K562 (cell line): Measurements from ENCODE around the gene ATRX. TPM values are rescaled to one million over a fixed set of nuclear protein-coding genes. Genes with fewer than 3 reads are reported as not detected.
A peak's percentile ranks its signal among the peaks of the same experiment; 100 is the strongest.

Experiments
- ATAC-seq: fragments of 200-7000 bp; cut with Tn5 transposase; 3 replicates; pipeline ENCODE4 v1.9.1; 2020; ENCODE audit warnings: moderate library complexity
- BruUV-seq: library from RNA; stranded (reverse); fragments of 400-500 nt; replicated peaks from 2 replicates; lab custom pipeline; 2021; lab: Mats Ljungman, UMichigan
- CTCF ChIA-PET: fragments of 300-600 bp; formaldehyde crosslinking; extraction: SDS; loops from one replicate; lab custom pipeline; 2021; ENCODE audit warnings: low intra/inter-chr PET ratio; lab: Yijun Ruan, JAX
- POLR2A ChIA-PET: fragments of 300-600, 350-650 bp; sonication (Branson Sonifier 250); formaldehyde crosslinking; extraction: SDS; loops from one replicate; lab custom pipeline; 2021; ENCODE audit warnings: antibody characterized with exemption, inconsistent platforms; lab: Yijun Ruan, JAX
- DNase-seq, 4 experiments: peaks; one replicate each; pipeline versions ENCODE4 v3.0.0 to v3.0.0-alpha.2; 2011 to 2018; ENCODE audit warnings: low spot score in 3 of 4, mixed read lengths in 3 of 4; ENCODE audit errors: extremely low read depth in 1 of 4
- FAIRE-seq: peaks from 2 replicates; lab custom pipeline; 2011; peaks lifted over from hg19 to GRCh38; lab: Jason Lieb, UNC
- H2AFZ ChIP-seq: 2 replicates; pipeline ENCODE4 v1.6.0; 2011; ENCODE audit warnings: low read depth, low read length, control low read depth, inconsistent platforms
- H3K27ac ChIP-seq: fragments of 200-600 bp; 3 replicates; pipeline ENCODE4 v1.8.0; 2011; ENCODE audit warnings: low read depth, mild to moderate bottlenecking, control low read depth, inconsistent platforms, low read length, moderate library complexity, mixed read lengths; ENCODE audit errors: extremely low read depth
- H3K27me3 ChIP-seq, 2 experiments: fragments of 300-600 bp in 1 of 2; 2 replicates in 1 of 2; 3 replicates in 1 of 2; pipeline versions ENCODE4 v1.6.0 to v1.8.0; 2011; ENCODE audit warnings: inconsistent platforms in 2 of 2, low read length in 2 of 2, mild to moderate bottlenecking in 1 of 2, mixed read lengths in 1 of 2, moderate library complexity in 1 of 2; ENCODE audit not compliant: control insufficient read depth in 2 of 2, insufficient read depth in 2 of 2
- H3K36me3 ChIP-seq: fragments of 300-600 bp; 3 replicates; pipeline ENCODE4 v1.8.0; 2011; ENCODE audit warnings: mild to moderate bottlenecking, low read length, inconsistent platforms; ENCODE audit not compliant: control insufficient read depth, insufficient read depth
- H3K4me1 ChIP-seq, 2 experiments: fragments of 200-600 bp in 1 of 2; replicated peaks in 1 of 2; 2 replicates in 1 of 2; 3 replicates in 1 of 2; pipeline versions ENCODE4 v1.5.1 to v1.8.0; 2011; ENCODE audit warnings: inconsistent platforms in 2 of 2, low read length in 2 of 2, mild to moderate bottlenecking in 1 of 2, mixed read lengths in 1 of 2, moderate library complexity in 1 of 2; ENCODE audit not compliant: control insufficient read depth in 2 of 2, insufficient read depth in 2 of 2
- H3K4me2 ChIP-seq: 2 replicates; pipeline ENCODE4 v1.6.1; 2011; ENCODE audit warnings: low read length, control low read depth, inconsistent platforms, mixed read lengths; ENCODE audit not compliant: insufficient read depth
- H3K4me3 ChIP-seq: fragments of 200-600 bp; sonication (generic), shearing (Covaris generic); 2 replicates; pipeline ENCODE4 v1.5.1; 2016; ENCODE audit warnings: control low read depth, inconsistent platforms
- H3K79me2 ChIP-seq: fragments of 200-600 bp; 3 replicates; pipeline ENCODE4 v1.8.0; 2011; ENCODE audit warnings: low read length, inconsistent platforms; ENCODE audit not compliant: control insufficient read depth, insufficient read depth
- H3K9ac ChIP-seq, 2 experiments: 2 replicates each; pipeline versions ENCODE4 v1.6.0 to v1.6.1; 2011; ENCODE audit warnings: low read depth in 2 of 2, low read length in 2 of 2, control low read depth in 1 of 2, inconsistent platforms in 1 of 2, mild to moderate bottlenecking in 1 of 2, mixed read lengths in 1 of 2; ENCODE audit not compliant: insufficient read depth in 1 of 2
- H3K9me1 ChIP-seq: one replicate; pipeline ENCODE4 v1.6.0; 2011; ENCODE audit warnings: inconsistent platforms, mild to moderate bottlenecking, low read length, moderate library complexity; ENCODE audit not compliant: control insufficient read depth, insufficient read depth
- H3K9me3 ChIP-seq: replicated peaks from 2 replicates; pipeline ENCODE4 v1.5.1; 2011; ENCODE audit warnings: low read depth, low read length, inconsistent platforms; ENCODE audit not compliant: control insufficient read depth, insufficient read depth
- H4K20me1 ChIP-seq: replicated peaks from 2 replicates; pipeline ENCODE4 v1.6.1; 2011; ENCODE audit warnings: low read length, inconsistent platforms, mixed read lengths; ENCODE audit not compliant: control insufficient read depth, insufficient read depth
- CEBPB ChIP-seq: fragments of 450-650 bp; IDR thresholded peaks from 2 replicates; pipeline ENCODE4 v1.6.1; 2016; ENCODE audit warnings: missing genetic modification characterization, missing compliant biosample characterization
- CEBPG ChIP-seq, 3 experiments: fragments of 200-800 bp in 1 of 3; sonication (Bioruptor generic) in 1 of 3; sonication (generic) in 1 of 3; formaldehyde crosslinking in 1 of 3; IDR thresholded peaks in 2 of 3; conservative IDR thresholded peaks in 1 of 3; 2 replicates each; pipeline versions ENCODE4 v1.6.1 to v1.8.0; 2016 to 2022; ENCODE audit warnings: missing compliant biosample characterization in 2 of 3, missing genetic modification characterization in 2 of 3, mild to moderate bottlenecking in 1 of 3, missing genetic modification reagents in 1 of 3
- HBP1 ChIP-seq: fragments of 450-650 bp; formaldehyde crosslinking; IDR thresholded peaks from 2 replicates; pipeline ENCODE4 v1.4.0; 2022; ENCODE audit warnings: missing genetic modification characterization
- PTBP1 ChIP-seq: fragments of 200-400 bp; formaldehyde crosslinking; IDR thresholded peaks from 2 replicates; pipeline ENCODE4 v1.6.1; 2017; ENCODE audit warnings: low read depth, low read length
- ZNF277 ChIP-seq: fragments of 250-450 bp; sonication (Bioruptor Pico); IDR thresholded peaks from 2 replicates; pipeline ENCODE4 v1.8.0; 2022; ENCODE audit warnings: inconsistent platforms, mild to moderate bottlenecking, moderate library complexity, borderline replicate concordance
- ZNF699 ChIP-seq: fragments of 250-450 bp; sonication (Bioruptor Pico); IDR thresholded peaks from 2 replicates; pipeline ENCODE4 v1.8.0; 2021; ENCODE audit warnings: mild to moderate bottlenecking, moderate library complexity; ENCODE audit not compliant: insufficient replicate concordance
- WGBS: fragments of 100-300 bp; shearing (Covaris generic); methylation state at CpG from one replicate; pipeline ENCODE4 v1.1.6; 2016; ENCODE audit warnings: low coverage, mixed read lengths; ENCODE audit not compliant: insufficient coverage; ENCODE audit errors: missing lambda C conversion rate; 5-methylcytosine and 5-hydroxymethylcytosine counted together
- in situ Hi-C: fragments of 300-500 bp; cut with MboI; formaldehyde crosslinking; loops from 4 replicates; pipeline ENCODE4 v1.15.0; 2018; ENCODE audit warnings: inconsistent platforms, mixed read lengths
- intact Hi-C: fragments of 100-400 bp; cut with micrococcal nuclease; formaldehyde crosslinking; loops from 2 replicates; pipeline ENCODE4 v1.14.2; 2022
- polyA plus RNA-seq, 8 experiments: library from polyadenylated mRNA; depleted of rRNA in 4 of 8; stranded (reverse) in 5 of 8; unstranded in 3 of 8; fragments of >200 nt; fragmentation: Nextera tagmentation in 2 of 8; fragmentation: Illumina TruSeq in 1 of 8; extraction: Ambion mirVana in 2 of 8; extraction: Trizol in 1 of 8; gene quantifications; 2 replicates each; pipeline versions ENCODE4 v1.2.1 to v1.2.3, GENCODE V29; 2011 to 2014; ENCODE audit warnings: inconsistent platforms in 1 of 8, missing spikeins in 1 of 8
- total RNA-seq, 7 experiments: library from RNA; depleted of rRNA in 6 of 7; stranded (reverse); fragments of >200 nt in 6 of 7; fragmentation: Illumina TruSeq in 2 of 7; extraction: Trizol in 2 of 7; gene quantifications; 2 replicates each; pipeline versions ENCODE4 v1.2.1 to v1.2.3, GENCODE V29; 2011 to 2021; ENCODE audit warnings: low replicate concordance in 1 of 7

Gene ATRX
- total and polyA plus RNA-seq, 9 of the 15 experiments (the other 6 are each of a cell fraction or from before 2014, with no cell fraction given): 7.7 to 23.1 (median 20.2) TPM

GRCh38 chrX:77795124-77795523 lies 9.1 kb upstream of the ATRX start:
- no peak for TF ChIP-seq ZNF277 (CRISPR knock-in tag)
- peak; percentile 55 for TF ChIP-seq CEBPB (tag)
- TF ChIP-seq CEBPG (CRISPR knock-in tag; IDR thresholded peaks at IDR 0.05): no peak
- TF ChIP-seq CEBPG (tag; conservative IDR thresholded peaks at IDR 0.05 in 1 of 2, IDR thresholded peaks at IDR 0.05 in 1 of 2): 0 out of 4 replicates have a peak, but pooled peaks have one; percentile 12 to 63
- no peak for TF ChIP-seq PTBP1
- no peak for TF ChIP-seq ZNF699 (CRISPR knock-in tag)
- no peak for TF ChIP-seq HBP1 (CRISPR knock-in tag)
- no peak for FAIRE-seq

More at GRCh38 chrX:77795124-77795523, 9.1 kb upstream of the ATRX start:
- Histone ChIP-seq H3K4me1 (no peaks in the 10 kb centered on the region), H3K9ac (no peak overlapping the region), H2AFZ (no peak overlapping the region), H3K4me2 (no peak overlapping the region), H3K79me2 (no peaks in the 10 kb centered on the region), H3K9me1 (no peaks in the 10 kb centered on the region), H3K27ac (no peak overlapping the region), H3K27me3 (no peaks in the 10 kb centered on the region), H3K36me3 (no peaks in the 10 kb centered on the region), H3K9me3 (no peaks in the 10 kb centered on the region), H3K4me3 (no peak overlapping the region), H4K20me1 (no peaks in the 10 kb centered on the region)
- intact Hi-C loops: no loop called here
- ATAC-seq (no peak), DNase-seq (no peak)
- 45% methylated on average over 1 of the region's 1 CpG for WGBS
- ChIA-PET CTCF (no interaction called here), POLR2A (no interaction called here)
- no TSS peak for BruUV-seq
- in situ Hi-C loops: no loop called here
